Measurements from ENCODE around the gene ABTB2. TPM values are rescaled to one million over a fixed set of nuclear protein-coding genes. Genes with fewer than 3 reads are reported as not detected.
A peak's percentile ranks its signal among the peaks of the same experiment; 100 is the strongest.

ABTB2 gene
- total RNA-seq, 1 donor from 2014 or later = 72.8 TPM

DNA sequence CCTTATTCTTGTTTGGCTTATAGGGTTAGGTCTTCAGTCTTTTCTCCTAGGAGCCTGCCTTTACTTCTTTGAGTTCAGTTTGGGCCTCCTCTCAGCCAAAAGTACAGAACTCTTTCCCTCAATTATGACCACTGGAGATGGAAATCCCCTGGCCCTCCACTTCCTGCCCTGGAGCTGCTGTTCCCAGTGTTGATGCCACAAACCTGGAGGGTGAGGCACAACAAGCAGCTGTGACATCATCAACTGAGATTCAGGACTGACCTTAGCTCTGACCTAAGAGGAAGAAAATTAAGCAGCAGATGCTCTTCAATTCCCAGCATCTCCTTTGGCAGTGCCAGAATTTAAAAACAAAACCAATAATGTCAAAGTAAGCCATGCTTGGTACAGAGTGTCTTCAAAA is 3.0 kb downstream of the ABTB2 start:
- no peak for DNase-seq (ENCODE audit: low spot score)
- Mint-ChIP-seq H3K9me3 (ENCODE audit: unreplicated experiment) (no peaks in the 10 kb centered on the region), H3K4me1 (ENCODE audit: unreplicated experiment) (peaks cover 41% of the 10 kb centered on the region), H3K36me3 (ENCODE audit: low read depth, unreplicated experiment) (peaks cover 33% of the 10 kb centered on the region), H3K4me3 (ENCODE audit: unreplicated experiment) (peak overlapping the region; percentile 99), H3K27ac (ENCODE audit: unreplicated experiment) (no peak overlapping the region), H3K27me3 (ENCODE audit: unreplicated experiment) (peaks cover 9% of the 10 kb centered on the region)
- TF ChIP-seq, protein P1, sequence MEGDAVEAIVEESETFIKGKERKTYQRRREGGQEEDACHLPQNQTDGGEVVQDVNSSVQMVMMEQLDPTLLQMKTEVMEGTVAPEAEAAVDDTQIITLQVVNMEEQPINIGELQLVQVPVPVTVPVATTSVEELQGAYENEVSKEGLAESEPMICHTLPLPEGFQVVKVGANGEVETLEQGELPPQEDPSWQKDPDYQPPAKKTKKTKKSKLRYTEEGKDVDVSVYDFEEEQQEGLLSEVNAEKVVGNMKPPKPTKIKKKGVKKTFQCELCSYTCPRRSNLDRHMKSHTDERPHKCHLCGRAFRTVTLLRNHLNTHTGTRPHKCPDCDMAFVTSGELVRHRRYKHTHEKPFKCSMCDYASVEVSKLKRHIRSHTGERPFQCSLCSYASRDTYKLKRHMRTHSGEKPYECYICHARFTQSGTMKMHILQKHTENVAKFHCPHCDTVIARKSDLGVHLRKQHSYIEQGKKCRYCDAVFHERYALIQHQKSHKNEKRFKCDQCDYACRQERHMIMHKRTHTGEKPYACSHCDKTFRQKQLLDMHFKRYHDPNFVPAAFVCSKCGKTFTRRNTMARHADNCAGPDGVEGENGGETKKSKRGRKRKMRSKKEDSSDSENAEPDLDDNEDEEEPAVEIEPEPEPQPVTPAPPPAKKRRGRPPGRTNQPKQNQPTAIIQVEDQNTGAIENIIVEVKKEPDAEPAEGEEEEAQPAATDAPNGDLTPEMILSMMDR (IDR thresholded peaks at IDR 0.05; ENCODE audit: unreplicated experiment) = no peak

DNA sequence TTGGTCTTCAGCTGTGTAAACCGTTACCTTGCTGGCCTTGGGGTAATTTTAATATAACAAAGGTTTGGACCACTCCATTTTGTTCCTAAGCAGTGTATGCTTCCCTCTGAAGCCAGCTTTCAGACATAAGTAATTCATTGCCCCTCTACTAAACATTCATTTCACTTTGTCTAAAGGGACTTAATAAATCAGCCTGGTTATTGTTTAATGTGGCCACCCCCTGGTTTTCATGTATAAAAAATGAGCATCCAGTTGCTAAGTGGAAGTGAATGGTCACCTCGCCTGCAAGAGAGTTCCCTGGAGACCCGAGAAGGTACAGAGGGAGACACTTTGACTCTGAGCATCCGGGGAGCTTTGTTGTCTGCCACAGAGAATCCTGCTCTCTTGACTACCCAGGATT is 3.9 kb downstream of the ABTB2 start:
- peaks cover 45% of the 10 kb centered on the region for H3K4me1 Mint-ChIP-seq (ENCODE audit: unreplicated experiment)
- peaks cover 9% of the 10 kb centered on the region for H3K27me3 Mint-ChIP-seq (ENCODE audit: unreplicated experiment)
- peak overlapping the region; percentile 77 for H3K4me3 Mint-ChIP-seq (ENCODE audit: unreplicated experiment)
- no peak overlapping the region for H3K27ac Mint-ChIP-seq (ENCODE audit: unreplicated experiment)
- no peaks in the 10 kb centered on the region for H3K9me3 Mint-ChIP-seq (ENCODE audit: unreplicated experiment)
- TF ChIP-seq, protein P1 (IDR thresholded peaks at IDR 0.05; ENCODE audit: unreplicated experiment) = no peak
- peaks cover 30% of the 10 kb centered on the region for H3K36me3 Mint-ChIP-seq (ENCODE audit: low read depth, unreplicated experiment)
- DNase-seq (ENCODE audit: low spot score) = no peak

DNA sequence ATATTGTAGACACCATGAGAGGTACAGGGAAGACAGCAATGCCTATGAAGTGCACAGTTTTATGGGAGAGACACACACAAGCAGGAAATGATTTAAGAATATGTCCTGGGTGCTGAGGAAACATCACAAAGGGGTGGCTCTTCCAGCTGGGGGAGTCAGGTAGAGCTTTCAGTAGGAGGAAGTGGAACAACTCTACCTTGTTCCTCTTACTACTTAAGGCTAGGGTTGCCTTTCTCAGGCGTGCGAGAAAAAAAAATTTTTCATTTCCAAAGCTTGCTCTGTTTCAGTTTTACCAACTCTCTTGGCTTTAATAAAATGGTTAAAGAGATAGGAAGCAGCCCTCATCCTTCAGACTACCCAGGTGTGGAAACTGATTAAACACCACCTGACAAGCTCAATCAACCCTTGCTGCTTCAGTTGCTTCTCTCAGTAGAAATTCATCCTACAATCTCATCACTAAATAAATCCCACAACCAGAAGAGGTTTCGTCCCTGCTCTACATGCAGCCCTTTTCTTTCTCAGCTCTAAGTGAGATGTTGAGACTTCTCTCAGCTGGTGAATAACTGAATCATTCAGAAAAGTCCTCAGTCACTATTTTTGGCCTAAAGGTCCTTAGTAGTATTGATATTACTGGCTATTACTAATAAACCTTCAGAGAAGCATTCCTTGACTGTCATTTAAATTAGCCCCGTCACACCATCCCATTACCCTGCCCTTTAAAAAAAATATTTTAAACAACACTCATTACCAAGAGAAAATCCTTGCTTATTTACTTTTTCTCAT is 5.9 kb downstream of the ABTB2 start:
- H3K4me1 Mint-ChIP-seq (ENCODE audit: unreplicated experiment) = peaks cover 52% of the 10 kb centered on the region
- peaks cover 30% of the 10 kb centered on the region for H3K36me3 Mint-ChIP-seq (ENCODE audit: low read depth, unreplicated experiment)
- TF ChIP-seq, protein P1 (IDR thresholded peaks at IDR 0.05; ENCODE audit: unreplicated experiment) = no peak
- DNase-seq (ENCODE audit: low spot score) = no peak
- peaks cover 6% of the 10 kb centered on the region for H3K27me3 Mint-ChIP-seq (ENCODE audit: unreplicated experiment)
- H3K27ac Mint-ChIP-seq (ENCODE audit: unreplicated experiment) = no peak overlapping the region
- H3K9me3 Mint-ChIP-seq (ENCODE audit: unreplicated experiment) = no peaks in the 10 kb centered on the region
- H3K4me3 Mint-ChIP-seq (ENCODE audit: unreplicated experiment) = no peak overlapping the region

DNA sequence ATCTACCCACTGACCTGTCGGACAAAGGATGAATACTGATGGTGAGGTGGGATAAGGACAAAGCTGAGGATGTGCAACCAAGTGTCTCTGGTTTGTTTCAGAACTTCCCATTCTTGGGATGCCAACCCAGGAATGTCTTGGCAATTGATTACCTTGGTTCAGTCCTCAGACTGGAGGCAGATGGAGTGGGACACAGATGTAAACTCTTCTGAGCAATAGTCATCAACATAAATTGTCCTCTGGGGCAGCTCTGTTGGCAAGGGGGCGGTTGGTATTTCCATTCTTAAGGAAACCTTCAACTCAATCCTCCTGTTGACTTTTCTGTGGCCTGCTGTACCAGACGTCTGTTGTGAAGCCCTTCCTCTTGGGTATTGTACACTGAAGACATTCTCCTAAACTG is 6.8 kb downstream of the ABTB2 start:
- H3K36me3 Mint-ChIP-seq (ENCODE audit: low read depth, unreplicated experiment) = peaks cover 26% of the 10 kb centered on the region

DNA sequence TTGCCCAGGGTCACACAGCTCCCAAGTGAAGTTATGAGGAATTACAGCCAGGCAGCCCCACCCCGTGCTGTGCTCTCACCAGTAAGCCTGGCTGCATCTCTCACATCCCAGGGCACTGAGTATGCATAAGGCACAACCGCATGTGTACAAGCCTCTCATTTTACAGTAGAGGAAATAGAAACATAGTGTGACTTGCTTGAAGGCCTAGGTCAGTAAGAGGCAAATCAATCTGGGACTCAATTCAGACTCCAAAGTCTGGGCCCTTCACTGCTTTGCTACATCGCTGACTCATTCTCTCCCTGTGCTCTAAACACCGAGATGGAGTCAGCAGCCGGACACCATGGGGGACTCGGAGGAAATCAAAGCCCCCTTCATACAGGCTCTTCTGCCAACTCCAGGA is 7.9 kb downstream of the ABTB2 start:
- DNase-seq (ENCODE audit: low spot score) = no peak
- no peak overlapping the region for H3K4me3 Mint-ChIP-seq (ENCODE audit: unreplicated experiment)

More for the DNA sequence above, 6.8 kb downstream of the ABTB2 start:
- TF ChIP-seq, protein P1 (IDR thresholded peaks at IDR 0.05; ENCODE audit: unreplicated experiment) = no peak
- H3K27ac Mint-ChIP-seq (ENCODE audit: unreplicated experiment) = no peak overlapping the region
- H3K27me3 Mint-ChIP-seq (ENCODE audit: unreplicated experiment) = peaks cover 2% of the 10 kb centered on the region
- H3K4me3 Mint-ChIP-seq (ENCODE audit: unreplicated experiment) = no peak overlapping the region
- peaks cover 47% of the 10 kb centered on the region for H3K4me1 Mint-ChIP-seq (ENCODE audit: unreplicated experiment)
- no peaks in the 10 kb centered on the region for H3K9me3 Mint-ChIP-seq (ENCODE audit: unreplicated experiment)
- DNase-seq (ENCODE audit: low spot score) = no peak

More for the DNA sequence above, 7.9 kb downstream of the ABTB2 start:
- H3K9me3 Mint-ChIP-seq (ENCODE audit: unreplicated experiment) = no peaks in the 10 kb centered on the region
- peaks cover 28% of the 10 kb centered on the region for H3K36me3 Mint-ChIP-seq (ENCODE audit: low read depth, unreplicated experiment)
- H3K4me1 Mint-ChIP-seq (ENCODE audit: unreplicated experiment) = peaks cover 38% of the 10 kb centered on the region
- H3K27ac Mint-ChIP-seq (ENCODE audit: unreplicated experiment) = no peak overlapping the region
- TF ChIP-seq, protein P1 (IDR thresholded peaks at IDR 0.05; ENCODE audit: unreplicated experiment) = no peak
- H3K27me3 Mint-ChIP-seq (ENCODE audit: unreplicated experiment) = peaks cover 1% of the 10 kb centered on the region
